ENCODE results near the gene WASF2.

Gene WASF2

DNA sequence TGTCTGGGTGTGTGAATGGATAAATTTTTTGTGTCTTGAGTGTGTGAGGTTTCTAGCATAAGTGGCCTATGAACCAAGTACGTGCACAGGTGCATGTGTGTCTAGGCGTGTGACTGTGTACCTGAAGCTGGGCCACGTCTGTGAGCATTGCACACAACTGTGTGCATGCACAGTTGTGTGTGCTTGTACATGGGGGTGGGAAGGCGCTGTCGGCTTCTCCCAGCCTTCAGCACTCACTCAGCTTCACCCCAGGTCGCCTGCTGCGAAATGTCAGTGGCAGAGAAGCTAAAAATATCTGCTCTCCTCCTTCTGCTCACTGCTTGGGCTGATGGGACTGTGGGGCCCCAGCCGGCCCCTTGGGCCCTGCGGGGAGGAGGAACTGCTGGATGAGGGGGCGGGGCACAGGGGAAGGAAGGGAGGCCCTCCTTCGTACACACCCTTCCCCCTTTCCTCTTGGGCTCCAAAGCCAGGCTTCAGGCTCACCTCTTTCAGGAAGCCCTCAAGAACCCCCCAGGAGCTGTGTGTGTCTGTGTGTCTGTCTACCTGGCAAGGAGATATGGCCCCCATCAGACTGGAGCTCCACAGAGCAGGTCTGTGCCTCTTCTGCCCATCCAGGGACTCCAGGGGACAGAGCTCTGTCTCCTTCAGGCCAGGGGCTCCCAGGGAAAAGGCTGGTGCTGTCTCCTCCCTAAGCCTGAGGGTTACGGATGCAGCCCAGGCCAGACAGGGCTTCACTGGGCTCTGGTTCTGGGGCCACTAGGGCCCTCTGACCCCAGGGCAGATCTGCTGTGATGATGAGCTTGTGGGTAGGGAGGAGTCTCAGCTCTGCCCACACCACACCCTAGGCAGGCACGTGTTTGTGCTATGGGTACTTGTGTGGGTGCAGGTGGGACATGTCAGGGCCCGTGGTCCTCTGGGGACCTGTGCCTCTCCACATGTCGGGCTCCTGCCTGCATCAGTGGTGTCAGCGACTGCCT lies 35.6 kb upstream of the WASF2 start:
- peak; percentile 50 to 83 for DNase-seq (ENCODE audit: low read depth in 2 of 2)
- TF ChIP-seq, protein P1, sequence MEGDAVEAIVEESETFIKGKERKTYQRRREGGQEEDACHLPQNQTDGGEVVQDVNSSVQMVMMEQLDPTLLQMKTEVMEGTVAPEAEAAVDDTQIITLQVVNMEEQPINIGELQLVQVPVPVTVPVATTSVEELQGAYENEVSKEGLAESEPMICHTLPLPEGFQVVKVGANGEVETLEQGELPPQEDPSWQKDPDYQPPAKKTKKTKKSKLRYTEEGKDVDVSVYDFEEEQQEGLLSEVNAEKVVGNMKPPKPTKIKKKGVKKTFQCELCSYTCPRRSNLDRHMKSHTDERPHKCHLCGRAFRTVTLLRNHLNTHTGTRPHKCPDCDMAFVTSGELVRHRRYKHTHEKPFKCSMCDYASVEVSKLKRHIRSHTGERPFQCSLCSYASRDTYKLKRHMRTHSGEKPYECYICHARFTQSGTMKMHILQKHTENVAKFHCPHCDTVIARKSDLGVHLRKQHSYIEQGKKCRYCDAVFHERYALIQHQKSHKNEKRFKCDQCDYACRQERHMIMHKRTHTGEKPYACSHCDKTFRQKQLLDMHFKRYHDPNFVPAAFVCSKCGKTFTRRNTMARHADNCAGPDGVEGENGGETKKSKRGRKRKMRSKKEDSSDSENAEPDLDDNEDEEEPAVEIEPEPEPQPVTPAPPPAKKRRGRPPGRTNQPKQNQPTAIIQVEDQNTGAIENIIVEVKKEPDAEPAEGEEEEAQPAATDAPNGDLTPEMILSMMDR (IDR thresholded peaks at IDR 0.05; ENCODE audit: low read depth, low read length): no peak
- H3K4me3 ChIP-seq (replicated peaks in 1 of 2; ENCODE audit: low read depth in 2 of 2, low read length in 2 of 2): no peak overlapping the region

DNA sequence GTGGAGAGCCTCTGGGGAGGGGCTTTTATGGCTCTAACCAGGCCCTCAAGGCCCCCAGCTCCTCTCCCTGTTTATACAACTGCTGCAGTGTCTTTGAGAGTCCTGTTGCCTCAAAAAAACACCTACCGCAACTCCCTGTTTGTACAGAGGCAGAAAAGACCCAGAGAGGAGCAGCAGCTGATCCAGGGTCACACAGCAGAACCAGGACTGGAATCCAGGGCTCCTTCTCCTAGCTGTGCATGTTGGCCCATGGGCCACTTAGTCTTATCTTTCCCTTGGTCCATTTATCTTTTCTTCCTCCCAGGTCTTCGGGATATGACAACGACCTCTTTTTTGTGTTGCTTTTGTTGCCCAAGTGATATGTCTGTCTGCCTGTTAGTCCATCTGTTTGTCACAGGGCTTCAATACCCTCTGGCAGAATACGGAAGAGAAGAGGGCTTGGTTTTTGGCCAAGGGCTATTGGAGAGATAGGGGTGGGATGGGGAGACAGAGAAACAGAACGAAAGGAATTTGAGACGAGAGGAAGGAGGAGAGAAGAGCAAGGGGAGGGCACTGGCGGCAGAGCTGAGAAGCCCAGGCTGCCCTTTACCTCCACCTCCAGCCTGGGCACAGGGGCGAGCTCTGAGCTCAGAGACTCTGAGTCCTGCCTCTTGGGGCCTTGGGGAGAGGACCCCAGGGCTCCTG lies 33.5 kb upstream of the WASF2 start:
- H3K4me3 ChIP-seq (replicated peaks in 1 of 2; ENCODE audit: low read depth in 2 of 2, low read length in 2 of 2): no peak overlapping the region
- no peak for DNase-seq (ENCODE audit: low read depth in 2 of 2)
- TF ChIP-seq, protein P1 (IDR thresholded peaks at IDR 0.05; ENCODE audit: low read depth, low read length): no peak

DNA sequence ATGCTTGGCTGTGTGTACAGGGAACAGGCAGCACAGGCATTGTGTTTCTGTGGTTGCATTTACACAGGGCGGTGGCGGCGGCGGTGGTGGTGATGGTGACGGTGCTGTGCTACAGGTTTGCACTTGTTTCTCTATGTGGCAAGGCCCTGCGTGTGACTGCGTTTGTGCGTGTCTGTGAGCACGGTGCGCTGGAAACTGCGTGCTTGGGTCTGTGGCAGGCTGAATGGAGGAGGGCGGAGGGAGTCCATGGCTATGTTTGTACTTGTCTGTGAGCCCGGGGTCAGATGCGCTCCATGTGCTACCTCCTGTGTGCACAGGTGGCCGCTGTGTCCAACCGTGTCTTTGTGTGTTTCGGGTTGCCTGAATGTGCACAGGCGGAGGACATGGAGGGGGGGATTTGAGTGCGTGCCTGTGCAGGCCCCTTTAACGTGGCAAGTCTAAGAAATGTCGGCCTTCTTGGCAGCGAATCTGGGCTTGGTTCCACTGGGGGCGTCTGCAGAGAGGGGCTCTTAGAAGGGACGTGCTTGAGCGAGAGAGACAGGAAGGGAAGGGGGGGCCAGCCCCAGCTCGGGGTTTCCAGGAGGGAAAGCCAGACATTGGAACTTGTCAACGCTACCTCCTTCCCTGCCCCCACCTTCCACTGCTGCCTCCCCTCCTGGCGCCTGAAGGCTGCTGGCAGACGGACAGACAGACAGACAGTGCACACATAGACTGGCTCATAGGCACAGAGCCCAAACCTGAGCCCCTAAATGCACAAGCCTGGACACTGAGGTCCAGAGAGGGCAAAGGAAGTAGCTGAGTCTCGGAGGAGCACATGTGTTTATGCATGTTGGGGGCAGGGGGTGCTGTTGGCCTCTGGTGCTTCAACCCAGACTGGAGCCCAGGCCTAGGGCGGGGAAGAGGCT lies 32.7 kb upstream of the WASF2 start:
- H3K4me3 ChIP-seq (replicated peaks in 1 of 2; ENCODE audit: low read depth in 2 of 2, low read length in 2 of 2): no peak overlapping the region
- DNase-seq (ENCODE audit: low read depth in 2 of 2): peak in 1 of 2 donors; percentile 59
- TF ChIP-seq, protein P1 (IDR thresholded peaks at IDR 0.05; ENCODE audit: low read depth, low read length): peak; percentile 10

DNA sequence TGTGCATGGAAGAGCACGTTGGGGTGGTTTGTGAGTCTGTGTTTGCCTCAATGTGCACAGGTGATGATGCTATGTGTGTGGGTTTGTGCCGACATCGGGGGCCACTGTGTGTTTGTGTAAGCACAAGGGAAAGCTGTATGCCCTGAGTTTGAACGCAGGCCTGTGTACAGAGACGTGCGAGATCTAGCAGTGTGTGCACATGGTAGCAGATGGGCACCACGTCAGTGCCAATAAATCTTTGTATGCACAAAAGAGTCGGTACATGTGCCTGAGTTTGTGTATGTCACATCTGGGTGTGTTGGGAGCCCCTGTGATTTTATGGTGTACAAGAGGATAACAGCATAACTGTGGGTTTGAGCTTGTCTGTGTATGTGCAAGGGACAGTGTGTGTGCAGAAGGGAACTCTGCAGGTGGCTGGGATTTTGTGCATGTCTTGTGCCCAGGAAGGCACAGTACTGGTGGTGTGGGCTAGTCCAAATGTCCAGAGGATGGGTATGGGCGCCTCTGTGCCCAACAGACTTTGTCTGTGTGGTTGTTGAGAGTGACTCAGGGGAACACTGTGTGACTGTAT lies 32.0 kb upstream of the WASF2 start:
- TF ChIP-seq, protein P1 (IDR thresholded peaks at IDR 0.05; ENCODE audit: low read depth, low read length): no peak
- H3K4me3 ChIP-seq (replicated peaks in 1 of 2; ENCODE audit: low read depth in 2 of 2, low read length in 2 of 2): no peak overlapping the region
- DNase-seq (ENCODE audit: low read depth in 2 of 2): no peak

DNA sequence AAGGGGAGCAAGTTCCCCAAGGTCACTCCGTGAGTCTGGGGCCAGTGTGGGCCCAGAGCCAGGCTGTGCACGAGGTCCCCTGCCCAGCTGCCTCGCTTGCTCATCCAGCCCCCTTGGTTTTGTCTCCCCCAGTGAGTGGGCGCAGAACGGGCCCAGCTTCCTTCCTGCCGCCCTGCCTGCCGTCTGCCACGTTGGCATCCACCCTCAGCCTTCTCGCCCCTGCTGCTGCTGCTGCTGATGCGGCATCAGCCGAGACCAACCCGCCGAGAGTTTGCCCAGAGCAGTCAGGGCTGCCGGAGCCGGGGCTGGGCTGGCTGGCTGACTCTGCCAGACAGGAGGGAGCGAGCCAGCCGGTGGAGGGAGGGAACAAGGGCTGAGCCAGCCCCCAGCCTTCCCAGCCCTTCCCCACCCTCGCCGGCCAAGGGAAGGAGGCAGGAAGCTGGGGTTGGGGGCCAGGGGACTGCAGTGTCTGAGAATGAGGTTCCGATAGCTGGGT lies 31.4 kb upstream of the WASF2 start:
- TF ChIP-seq, protein P1 (IDR thresholded peaks at IDR 0.05; ENCODE audit: low read depth, low read length): no peak
- no peak for DNase-seq (ENCODE audit: low read depth in 2 of 2)
- H3K4me3 ChIP-seq (replicated peaks in 1 of 2; ENCODE audit: low read depth in 2 of 2, low read length in 2 of 2): no peak overlapping the region

DNA sequence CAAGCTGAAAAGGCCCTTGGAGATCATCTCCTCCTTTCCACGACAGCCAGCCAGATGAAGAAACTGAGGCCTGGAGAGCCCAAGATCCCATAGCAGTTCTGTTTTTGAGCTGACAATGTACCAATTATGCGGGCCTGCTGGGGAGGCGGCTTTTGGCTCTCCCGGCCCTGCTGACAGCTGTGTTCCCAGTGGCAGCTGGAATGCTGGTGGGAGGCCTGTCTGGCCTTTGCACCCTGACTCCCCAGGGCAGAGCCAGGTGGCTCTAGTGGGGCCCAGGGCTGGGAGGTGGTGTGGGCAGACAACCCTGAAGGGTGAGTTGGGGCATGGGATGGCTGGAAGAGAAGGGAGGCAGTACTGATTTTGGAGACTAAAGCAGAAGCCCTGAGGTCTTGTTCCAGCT lies 30.7 kb upstream of the WASF2 start:
- no peak overlapping the region for H3K4me3 ChIP-seq (replicated peaks in 1 of 2; ENCODE audit: low read depth in 2 of 2, low read length in 2 of 2)
- no peak for DNase-seq (ENCODE audit: low read depth in 2 of 2)
- TF ChIP-seq, protein P1 (IDR thresholded peaks at IDR 0.05; ENCODE audit: low read depth, low read length): no peak
